IMR-90 (cell line): ENCODE measurements around the gene AKIRIN2. TPM values are rescaled to one million over a fixed set of nuclear protein-coding genes. Genes with fewer than 3 reads are reported as not detected.

Experiments
- ATAC-seq: fragments of 200-7000 bp; cut with Tn5 transposase; 2 replicates; pipeline ENCODE4 v1.9.1; 2020; ENCODE audit warnings: low read depth, mild to moderate bottlenecking, moderate library complexity
- BruUV-seq: library from RNA; stranded (reverse); fragments of 400-500 nt; replicated peaks from 2 replicates; lab custom pipeline; 2021; lab: Mats Ljungman, UMichigan
- CTCF ChIA-PET: fragments of 300-600 bp; formaldehyde crosslinking; extraction: SDS; loops from one replicate; lab custom pipeline; 2021; ENCODE audit warnings: antibody characterized with exemption; lab: Yijun Ruan, JAX
- POLR2A ChIA-PET: fragments of 300-600 bp; sonication (Branson Sonifier 250); formaldehyde crosslinking; loops from one replicate; lab custom pipeline; 2022; ENCODE audit warnings: antibody characterized with exemption; ENCODE audit not compliant: unreplicated experiment; lab: Charles Lee
- DNase-seq: peaks from one replicate; pipeline ENCODE4 v3.0.0; 2013
- H2AFZ ChIP-seq: replicated peaks from 2 replicates; pipeline ENCODE3; 2013; ENCODE audit warnings: low read length, mild to moderate bottlenecking; ENCODE audit not compliant: poor library complexity
- H2AK5ac ChIP-seq: 2 replicates; pipeline ENCODE4 v1.6.1; 2013; ENCODE audit warnings: low read depth, low read length, inconsistent platforms
- H2AK9ac ChIP-seq: replicated peaks from 2 replicates; pipeline ENCODE3; 2013; ENCODE audit warnings: mild to moderate bottlenecking, low read depth, low read length, moderate library complexity; ENCODE audit not compliant: poor library complexity
- H2BK120ac ChIP-seq: 2 replicates; pipeline ENCODE4 v1.6.1; 2013; ENCODE audit warnings: low read depth, low read length, inconsistent platforms
- H2BK15ac ChIP-seq: 3 replicates; pipeline ENCODE4 v1.6.1; 2013; ENCODE audit warnings: low read depth, low read length, inconsistent platforms
- H2BK20ac ChIP-seq: 2 replicates; pipeline ENCODE4 v1.6.1; 2013; ENCODE audit warnings: low read depth, mild to moderate bottlenecking, inconsistent platforms, low read length, moderate library complexity
- H2BK5ac ChIP-seq: 2 replicates; pipeline ENCODE4 v1.6.1; 2013; ENCODE audit warnings: mild to moderate bottlenecking, low read depth, low read length, inconsistent platforms; ENCODE audit not compliant: poor library complexity, severe bottlenecking
- H3K14ac ChIP-seq: replicated peaks from 2 replicates; pipeline ENCODE4 v1.6.1; 2013; ENCODE audit warnings: low read depth, low read length, inconsistent platforms
- H3K18ac ChIP-seq: 2 replicates; pipeline ENCODE4 v1.6.1; 2013; ENCODE audit warnings: low read depth, low read length, control low read depth
- H3K23ac ChIP-seq: 2 replicates; pipeline ENCODE4 v1.6.1; 2013; ENCODE audit warnings: low read depth, low read length, inconsistent platforms
- H3K27ac ChIP-seq: 2 replicates; pipeline ENCODE4 v1.5.1; 2013; ENCODE audit warnings: mild to moderate bottlenecking, control low read depth, low read length; ENCODE audit not compliant: insufficient read depth
- H3K27me3 ChIP-seq: 2 replicates; pipeline ENCODE4 v1.6.1; 2013; ENCODE audit warnings: low read length; ENCODE audit not compliant: control insufficient read depth, insufficient read depth
- H3K36me3 ChIP-seq: 2 replicates; pipeline ENCODE4 v1.6.1; 2013; ENCODE audit warnings: low read length, mixed read lengths; ENCODE audit not compliant: control insufficient read depth, insufficient read depth
- H3K4ac ChIP-seq: 2 replicates; pipeline ENCODE4 v1.6.1; 2013; ENCODE audit warnings: low read depth, low read length, inconsistent platforms
- H3K4me1 ChIP-seq: 2 replicates; pipeline ENCODE4 v1.6.1; 2013; ENCODE audit warnings: low read length, mixed read lengths; ENCODE audit not compliant: control insufficient read depth, insufficient read depth
- H3K4me2 ChIP-seq: 2 replicates; pipeline ENCODE4 v1.6.1; 2013; ENCODE audit warnings: low read depth, mild to moderate bottlenecking, control low read depth, low read length, moderate library complexity
- H3K4me3 ChIP-seq: 2 replicates; pipeline ENCODE4 v1.5.1; 2013; ENCODE audit warnings: low read depth, mild to moderate bottlenecking, control low read depth, low read length, moderate library complexity; ENCODE audit not compliant: insufficient read depth
- H3K56ac ChIP-seq: 2 replicates; pipeline ENCODE4 v1.6.1; 2013; ENCODE audit warnings: low read length, inconsistent platforms; ENCODE audit not compliant: insufficient read depth; ENCODE audit errors: extremely low read depth
- H3K79me1 ChIP-seq, 2 experiments: 2 replicates each; pipeline ENCODE4 v1.6.1; 2013; ENCODE audit warnings: low read length in 2 of 2, inconsistent platforms in 1 of 2, low read depth in 1 of 2
- H3K9ac ChIP-seq: 2 replicates; pipeline ENCODE4 v1.6.1; 2013; ENCODE audit warnings: low read depth, low read length, control low read depth
- H3K9me1 ChIP-seq: 2 replicates; pipeline ENCODE4 v1.6.1; 2013; ENCODE audit warnings: low read length, inconsistent platforms; ENCODE audit not compliant: insufficient read depth
- H3K9me3 ChIP-seq: 2 replicates; pipeline ENCODE4 v1.6.1; 2013; ENCODE audit warnings: low read length; ENCODE audit not compliant: control insufficient read depth, insufficient read depth
- H4K20me1 ChIP-seq: 2 replicates; pipeline ENCODE4 v1.6.1; 2013; ENCODE audit warnings: low read length, inconsistent platforms; ENCODE audit not compliant: insufficient read depth
- H4K5ac ChIP-seq: 2 replicates; pipeline ENCODE4 v1.6.1; 2013; ENCODE audit warnings: mild to moderate bottlenecking, low read depth, low read length, control low read depth
- H4K8ac ChIP-seq, 2 experiments: 2 replicates each; pipeline ENCODE4 v1.6.1; 2013; ENCODE audit warnings: low read depth in 2 of 2, low read length in 2 of 2, control low read depth in 1 of 2, inconsistent platforms in 1 of 2
- H4K91ac ChIP-seq: 2 replicates; pipeline ENCODE4 v1.6.1; 2013; ENCODE audit warnings: low read depth, low read length, inconsistent platforms; ENCODE audit not compliant: insufficient read depth
- BHLHE40 ChIP-seq: fragments of 150-350 bp; IDR thresholded peaks from 2 replicates; pipeline ENCODE4 v1.6.1; 2016; ENCODE audit warnings: mild to moderate bottlenecking, low read depth, low read length
- CEBPB ChIP-seq: IDR thresholded peaks from 2 replicates; pipeline ENCODE4 v1.6.1; 2012; ENCODE audit warnings: low read depth, low read length, improper control_type of control experiment
- CHD1 ChIP-seq: IDR thresholded peaks from 2 replicates; pipeline ENCODE4 v1.6.1; 2012; ENCODE audit warnings: low read depth, low read length, improper control_type of control experiment
- CTCF ChIP-seq: conservative IDR thresholded peaks from 2 replicates; pipeline ENCODE4 v1.5.1; 2012; ENCODE audit warnings: mild to moderate bottlenecking, low read depth, low read length, improper control_type of control experiment
- ELK1 ChIP-seq: fragments of 150-350 bp; IDR thresholded peaks from 2 replicates; pipeline ENCODE4 v1.6.1; 2016; ENCODE audit warnings: low read depth, mild to moderate bottlenecking, low read length, moderate library complexity, borderline replicate concordance
- FOS ChIP-seq: fragments of 150-350 bp; IDR thresholded peaks from 2 replicates; pipeline ENCODE4 v1.6.1; 2016; ENCODE audit warnings: low read depth, low read length
- MAZ ChIP-seq: IDR thresholded peaks from 2 replicates; pipeline ENCODE4 v1.6.1; 2012; ENCODE audit warnings: low read depth, mild to moderate bottlenecking, low read length, improper control_type of control experiment, moderate library complexity, borderline replicate concordance
- MXI1 ChIP-seq: IDR thresholded peaks from 2 replicates; pipeline ENCODE4 v1.6.1; 2012; ENCODE audit warnings: low read depth, mild to moderate bottlenecking, low read length, moderate library complexity, borderline replicate concordance
- NFE2L2 ChIP-seq: fragments of 150-350 bp; IDR thresholded peaks from 2 replicates; pipeline ENCODE4 v1.6.1; 2016; ENCODE audit warnings: low read depth, mild to moderate bottlenecking, low read length
- POLR2A ChIP-seq: IDR thresholded peaks from 2 replicates; pipeline ENCODE4 v1.6.1; 2012; ENCODE audit warnings: mild to moderate bottlenecking, low read depth, low read length
- RAD21 ChIP-seq: IDR thresholded peaks from 2 replicates; pipeline ENCODE4 v1.6.1; 2012; ENCODE audit warnings: low read length, improper control_type of control experiment
- RCOR1 ChIP-seq: IDR thresholded peaks from 2 replicates; pipeline ENCODE4 v1.6.1; 2012; ENCODE audit warnings: mild to moderate bottlenecking, low read length, improper control_type of control experiment; ENCODE audit not compliant: insufficient replicate concordance
- RFX5 ChIP-seq: IDR thresholded peaks from 2 replicates; pipeline ENCODE4 v1.8.0; 2012; ENCODE audit warnings: low read depth, mild to moderate bottlenecking, low read length, moderate library complexity
- SMC3 ChIP-seq: fragments of 150-350 bp; IDR thresholded peaks from 2 replicates; pipeline ENCODE4 v1.6.1; 2016; ENCODE audit warnings: low read depth, mild to moderate bottlenecking, antibody characterized with exemption, low read length, moderate library complexity
- USF2 ChIP-seq: fragments of 150-350 bp; IDR thresholded peaks from 2 replicates; pipeline ENCODE4 v1.6.1; 2017; ENCODE audit warnings: mild to moderate bottlenecking, antibody characterized with exemption, low read length, low read depth
- WGBS, 2 experiments: methylation state at CpG; one replicate each; pipeline versions ENCODE4 v1.1.5 to v1.1.7; 2013; ENCODE audit warnings: missing lambda C conversion rate in 2 of 2; ENCODE audit not compliant: insufficient read length in 1 of 2; ENCODE audit errors: extremely low coverage in 2 of 2; 5-methylcytosine and 5-hydroxymethylcytosine counted together
- dilution Hi-C: fragments of 300-500 bp; cut with HindIII; formaldehyde crosslinking; loops from one replicate; pipeline ENCODE4 v1.14.3; 2018; ENCODE audit warnings: low sequenced_read_pairs; ENCODE audit not compliant: unreplicated experiment
- in situ Hi-C: fragments of 300-500 bp; cut with MboI; formaldehyde crosslinking; loops from 3 replicates; pipeline ENCODE4 v1.14.3; 2019; ENCODE audit warnings: low sequenced_read_pairs, inconsistent platforms, mixed read lengths
- intact Hi-C: fragments of 100-400 bp; cut with micrococcal nuclease; formaldehyde crosslinking; loops from 2 replicates; pipeline ENCODE4 v1.10.0; 2022
- polyA plus RNA-seq, 3 experiments: library from polyadenylated mRNA; depleted of rRNA; stranded (reverse); fragments of >200 nt; gene quantifications; 2 replicates each; pipeline ENCODE4 v1.2.3, GENCODE V29; 2012; ENCODE audit warnings: low replicate concordance in 1 of 3
- total RNA-seq: library from RNA; depleted of rRNA; stranded (reverse); fragments of >200 nt; gene quantifications from 2 replicates; pipeline ENCODE4 v1.2.3, GENCODE V29; 2012

Gene AKIRIN2
- total and polyA plus RNA-seq, 2 of the 4 experiments (the other 2 are of a cell fraction), result 7.9 to 26.6 TPM

GRCh38 chr6:87692086-87692485, 9.9 kb downstream of the AKIRIN2 start:
- dilution Hi-C loops (no loop called here), in situ Hi-C loops (no loop called here), intact Hi-C loops (loop anchor here (10.0 kb wide), 1 partner anchor 233 kb away; no protein-coding TSS in a partner anchor)
- no peak overlapping the region for H4K91ac ChIP-seq
- peaks cover 0 to 40% of the 10 kb centered on the region in 2 experiments; a peak in 2 of 4 replicates for H3K79me1 ChIP-seq
- no peak overlapping the region for H3K18ac ChIP-seq
- no peak overlapping the region for H3K9ac ChIP-seq
- DNase-seq (no peak), ATAC-seq (no peak)
- H3K9me3 ChIP-seq, result no peaks in the 10 kb centered on the region
- ChIA-PET CTCF (no interaction called here), POLR2A (no interaction called here)
- no peak overlapping the region for H3K27ac ChIP-seq
- H2BK5ac ChIP-seq, result peak overlapping the region; percentile 18
- H2BK15ac ChIP-seq, result no peak overlapping the region
- H3K36me3 ChIP-seq, result no peaks in the 10 kb centered on the region; the same call in 1 of the 2 replicates
- H2BK120ac ChIP-seq, result no peak overlapping the region
- TF ChIP-seq SMC3 (no peak), USF2 (no peak), RFX5 (no peak), FOS (no peak), RAD21 (no peak), ELK1 (no peak), RCOR1 (no peak), BHLHE40 (no peak), NFE2L2 (no peak), POLR2A (no peak), MAZ (no peak), CHD1 (no peak), CTCF (no peak), CEBPB (no peak), MXI1 (no peak)
- 0 out of 2 replicates have a peak overlapping the region, but pooled peaks have one; percentile 4 for H3K23ac ChIP-seq
- H3K14ac ChIP-seq, result 0 out of 2 replicates have a peak overlapping the region, but pooled peaks have one; percentile 2
- H3K56ac ChIP-seq, result no peak overlapping the region
- H4K8ac ChIP-seq, result no peak overlapping the region
- BruUV-seq, result no TSS peak
- H2AK9ac ChIP-seq, result no peak overlapping the region
- H2AFZ ChIP-seq, result no peak overlapping the region
- peaks cover 24% of the 10 kb centered on the region for H3K4me1 ChIP-seq
- H4K20me1 ChIP-seq, result peaks cover 93% of the 10 kb centered on the region
- H3K4me2 ChIP-seq, result peak overlapping the region; percentile 76
- no CpG with 5 or more reads among the region's 2 CpGs for WGBS, 2 experiments
- H4K5ac ChIP-seq, result no peak overlapping the region
- H2BK20ac ChIP-seq, result no peak overlapping the region
- H3K4ac ChIP-seq, result no peak overlapping the region
- H3K9me1 ChIP-seq, result peaks cover 10% of the 10 kb centered on the region; the same call in 1 of the 2 replicates
- H2AK5ac ChIP-seq, result no peak overlapping the region
- H3K27me3 ChIP-seq, result no peaks in the 10 kb centered on the region
- no peak overlapping the region for H3K4me3 ChIP-seq
